HG03565 (cell line): ENCODE results near the gene RALGPS1.
A peak's percentile ranks its signal among the peaks of the same experiment; 100 is the strongest.

Source experiments
- ATAC-seq: cut with Tn5 transposase; IDR thresholded peaks from one replicate; pipeline ENCODE4 v1.9.1; 2021; ENCODE audit warnings: mild to moderate bottlenecking, moderate library complexity; ENCODE audit not compliant: unreplicated experiment

Gene RALGPS1

GRCh38 chr9:127214421-127215267, 300.1 kb downstream of the RALGPS1 start:
- no peak for ATAC-seq

GRCh38 chr9:127215268-127216209, 301.0 kb downstream of the RALGPS1 start:
- no peak for ATAC-seq

- no peak for ATAC-seq
These were observed 301.8 kb downstream of the RALGPS1 start for GRCh38 chr9:127216210-127216887.

GRCh38 chr9:127216888-127217217, 302.3 kb downstream of the RALGPS1 start:
- ATAC-seq: no peak

- ATAC-seq: no peak
These were observed 304.2 kb downstream of the RALGPS1 start for GRCh38 chr9:127218818-127219217.

- ATAC-seq: no peak
These were observed 304.9 kb downstream of the RALGPS1 start for GRCh38 chr9:127219520-127219919.

GRCh38 chr9:127221695-127222094, 307.1 kb downstream of the RALGPS1 start:
- ATAC-seq: no peak

- ATAC-seq: no peak
These were observed 308.0 kb downstream of the RALGPS1 start for GRCh38 chr9:127222388-127223095.

GRCh38 chr9:127223266-127223665, 308.7 kb downstream of the RALGPS1 start:
- ATAC-seq: no peak

- ATAC-seq: no peak
These were observed 309.2 kb downstream of the RALGPS1 start for GRCh38 chr9:127223810-127224177.

GRCh38 chr9:127224178-127224882, 309.7 kb downstream of the RALGPS1 start:
- ATAC-seq: peak; percentile 36

- peak; percentile 32 for ATAC-seq
These were observed 310.5 kb downstream of the RALGPS1 start for GRCh38 chr9:127224883-127225739.

GRCh38 chr9:127225801-127226625, 311.4 kb downstream of the RALGPS1 start:
- no peak for ATAC-seq

- ATAC-seq: no peak
These were observed 315.3 kb downstream of the RALGPS1 start for GRCh38 chr9:127229691-127230417.

- no peak for ATAC-seq
These were observed 317.1 kb downstream of the RALGPS1 start for GRCh38 chr9:127231666-127232065.

- no peak for ATAC-seq
These were observed 318.4 kb downstream of the RALGPS1 start for GRCh38 chr9:127232833-127233549.

GRCh38 chr9:127233550-127233949, 319.0 kb downstream of the RALGPS1 start:
- ATAC-seq: no peak
